Esophagus mucosa (tissue), 1 donor: ENCODE results near the gene ZC3H7B. TPM values are rescaled to one million over a fixed set of nuclear protein-coding genes. Genes with fewer than 3 reads are reported as not detected.
"Not testable (repeated sequence)": the region's sequence is repeated elsewhere in the genome, so short reads cannot be mapped to it uniquely, and the experiment has no call there.

Source experiments
- ATAC-seq: fragments of 200-7000 bp; cut with Tn5 transposase; one replicate; pipeline ENCODE4 v1.9.1; 2020
- total RNA-seq: library from RNA; stranded (reverse); gene quantifications from one replicate; pipeline ENCODE4 v1.2.4, GENCODE V29; 2023
- donor health status: DM: yes; HTN: yes; CAD: no.

Gene ZC3H7B
- 21.1 TPM for total RNA-seq

- peak; percentile 84 for ATAC-seq
Measured at GRCh38 chr22:41301085-41302020, at the start of gene ZC3H7B. TSS of gene ZC3H7B (plus strand) at chr22:41301525. CDS start at chr22:41320661, 19,136 bp downstream.

GRCh38 chr22:41252365-41252764 lies 49.0 kb upstream of the ZC3H7B start:
- no peak for ATAC-seq

GRCh38 chr22:41254230-41254629 lies 47.1 kb upstream of the ZC3H7B start:
- ATAC-seq, result no peak

GRCh38 chr22:41256254-41257253 lies 44.8 kb upstream of the ZC3H7B start:
- peak; percentile 75 for ATAC-seq

GRCh38 chr22:41257696-41258095 lies 43.6 kb upstream of the ZC3H7B start:
- no peak for ATAC-seq

- not testable (repeated sequence) for ATAC-seq
Measured at GRCh38 chr22:41259756-41260155, 41.6 kb upstream of the ZC3H7B start.

- ATAC-seq, result no peak
Measured at GRCh38 chr22:41260871-41261270, 40.5 kb upstream of the ZC3H7B start.

GRCh38 chr22:41261541-41262249 lies 39.6 kb upstream of the ZC3H7B start:
- ATAC-seq, result no peak

GRCh38 chr22:41262250-41262765 lies 39.0 kb upstream of the ZC3H7B start:
- no peak for ATAC-seq

GRCh38 chr22:41263704-41264103 lies 37.6 kb upstream of the ZC3H7B start:
- peak; percentile 30 for ATAC-seq

- ATAC-seq, result no peak
Measured at GRCh38 chr22:41264408-41264941, 36.9 kb upstream of the ZC3H7B start.

GRCh38 chr22:41267958-41268357 lies 33.4 kb upstream of the ZC3H7B start:
- ATAC-seq, result no peak

GRCh38 chr22:41271787-41272186 lies 29.5 kb upstream of the ZC3H7B start:
- ATAC-seq, result peak; percentile 85

- ATAC-seq, result peak; percentile 80
Measured at GRCh38 chr22:41273128-41273527, 28.2 kb upstream of the ZC3H7B start.

GRCh38 chr22:41274856-41275255 lies 26.5 kb upstream of the ZC3H7B start:
- no peak for ATAC-seq

GRCh38 chr22:41280065-41280464 lies 21.3 kb upstream of the ZC3H7B start:
- ATAC-seq, result peak; percentile 94

GRCh38 chr22:41280854-41281253 lies 20.5 kb upstream of the ZC3H7B start:
- ATAC-seq, result no peak

GRCh38 chr22:41284465-41284864 lies 16.9 kb upstream of the ZC3H7B start:
- ATAC-seq, result peak; percentile 6

GRCh38 chr22:41285441-41285819 lies 15.9 kb upstream of the ZC3H7B start:
- peak; percentile 75 for ATAC-seq

- ATAC-seq, result peak; percentile 95
Measured at GRCh38 chr22:41285820-41286638, 15.3 kb upstream of the ZC3H7B start, which contains the start of gene RANGAP1. TSS of gene RANGAP1 (minus strand) at chr22:41286187. CDS start at chr22:41281044, 5,143 bp downstream.

GRCh38 chr22:41286639-41287091 lies 14.7 kb upstream of the ZC3H7B start:
- ATAC-seq, result peak; percentile 2
